GM19452 (cell line): ENCODE data around the gene IL21.
"Not testable (repeated sequence)": the region's sequence is repeated elsewhere in the genome, so short reads cannot be mapped to it uniquely, and the experiment has no call there.

ENCODE experiments used
- ATAC-seq: cut with Tn5 transposase; IDR thresholded peaks from one replicate; pipeline ENCODE4 v1.9.1; 2021; ENCODE audit not compliant: unreplicated experiment

IL21 gene

GRCh38 chr4:122621016-122621507 lies at the start of gene IL21:
TSS of gene IL21 (minus strand) at chr4:122621066. CDS start at chr4:122621011, 55 bp downstream.
- no peak for ATAC-seq

DNA sequence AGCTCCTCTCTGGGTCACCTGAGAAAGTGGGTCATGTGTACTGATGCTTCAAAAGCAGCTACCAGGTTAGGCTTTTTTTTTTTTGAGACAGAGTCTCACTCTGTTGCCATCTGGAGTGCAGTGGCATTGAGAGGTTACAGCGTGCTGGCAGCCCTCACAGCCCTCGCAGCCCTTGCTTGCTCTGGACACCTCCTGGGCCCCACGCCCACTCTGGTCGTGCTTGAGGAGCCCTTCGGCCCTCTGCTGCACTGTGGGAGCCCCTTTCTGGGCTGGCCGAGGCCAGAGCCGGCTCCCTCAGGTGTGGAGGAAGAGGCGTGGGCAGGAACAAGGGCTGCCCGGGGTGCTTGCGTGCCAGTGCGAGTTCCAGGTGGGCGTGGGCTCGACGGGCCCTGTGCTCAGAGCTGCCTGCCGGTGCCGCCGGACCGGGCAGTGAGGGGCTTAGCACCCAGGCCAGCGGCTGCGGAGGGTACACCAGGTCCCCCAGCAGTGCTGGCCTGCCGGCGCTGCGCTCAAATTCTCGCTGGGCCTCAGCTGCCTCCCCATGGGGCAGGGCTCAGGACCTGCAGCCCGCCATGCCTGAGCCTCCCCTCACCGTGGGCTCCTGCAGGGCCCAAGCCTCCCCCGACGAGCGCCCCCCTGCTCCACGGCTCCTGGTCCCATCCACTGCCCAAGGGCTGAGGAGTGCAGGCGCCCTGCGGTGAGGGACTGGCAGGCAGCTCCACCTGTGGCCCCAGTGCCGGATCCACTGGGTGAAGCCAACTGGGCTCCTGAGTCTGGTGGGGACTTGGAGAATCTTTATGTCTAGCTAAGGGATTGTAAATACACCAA lies 49.3 kb upstream of the IL21 start:
- no peak for ATAC-seq

GRCh38 chr4:122668241-122668640 lies 47.4 kb upstream of the IL21 start:
- no peak for ATAC-seq

DNA sequence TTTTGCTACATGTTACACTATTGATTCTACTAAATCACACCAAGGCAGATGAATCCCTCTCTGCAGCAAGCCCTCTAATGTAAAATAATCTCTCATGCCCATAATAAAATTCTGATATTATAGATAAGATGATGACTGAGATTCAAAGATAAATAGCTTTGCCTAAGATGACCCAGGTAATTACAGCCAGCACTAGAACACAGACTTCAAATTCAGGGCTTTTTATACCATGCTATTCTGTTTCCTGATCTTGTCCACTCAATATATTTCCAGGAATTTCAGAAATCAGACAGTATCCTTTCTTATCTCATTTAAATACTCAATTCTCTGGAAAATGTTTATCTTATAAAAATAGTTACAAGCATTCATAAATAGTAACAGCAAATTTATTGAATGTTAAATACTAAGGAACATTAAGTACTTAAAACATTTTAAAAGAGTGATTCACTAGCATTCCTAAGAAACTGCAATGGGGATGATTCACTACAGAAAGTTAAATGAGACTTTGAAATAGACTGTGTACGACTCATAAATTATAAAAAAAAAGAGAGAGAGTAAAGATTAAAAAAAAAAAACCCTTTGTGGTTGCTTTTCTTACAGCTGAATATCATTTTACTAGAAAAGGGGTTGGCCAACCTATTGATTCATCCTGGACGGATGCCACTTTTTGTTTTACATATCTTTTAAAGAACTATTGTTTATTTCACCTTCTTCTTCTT lies 45.8 kb upstream of the IL21 start:
- ATAC-seq = no peak

GRCh38 chr4:122665161-122665929 lies 44.5 kb upstream of the IL21 start:
- no peak for ATAC-seq

GRCh38 chr4:122663814-122664610 lies 43.1 kb upstream of the IL21 start:
- no peak for ATAC-seq

- no peak for ATAC-seq
Measured at GRCh38 chr4:122663291-122663690, 42.4 kb upstream of the IL21 start.

DNA sequence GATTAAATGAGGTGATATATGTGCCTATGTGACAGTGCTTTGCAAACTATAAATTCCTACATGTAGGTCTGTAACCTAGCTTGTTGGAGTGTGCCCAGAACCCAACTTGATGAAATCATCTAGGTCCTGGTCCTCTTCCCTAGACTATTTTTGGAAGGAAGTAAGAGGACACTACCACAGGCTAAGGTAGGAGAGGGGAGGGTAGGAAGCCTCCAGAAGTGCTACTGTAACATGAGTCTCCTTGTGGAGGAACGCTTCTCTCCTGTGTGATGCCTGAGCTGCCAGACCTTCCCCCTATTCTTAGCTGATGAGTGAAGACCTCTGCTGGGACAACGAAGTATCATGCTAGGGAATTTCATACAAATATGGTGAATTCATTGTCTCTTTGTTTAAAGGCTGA lies 41.8 kb upstream of the IL21 start:
- ATAC-seq = no peak

DNA sequence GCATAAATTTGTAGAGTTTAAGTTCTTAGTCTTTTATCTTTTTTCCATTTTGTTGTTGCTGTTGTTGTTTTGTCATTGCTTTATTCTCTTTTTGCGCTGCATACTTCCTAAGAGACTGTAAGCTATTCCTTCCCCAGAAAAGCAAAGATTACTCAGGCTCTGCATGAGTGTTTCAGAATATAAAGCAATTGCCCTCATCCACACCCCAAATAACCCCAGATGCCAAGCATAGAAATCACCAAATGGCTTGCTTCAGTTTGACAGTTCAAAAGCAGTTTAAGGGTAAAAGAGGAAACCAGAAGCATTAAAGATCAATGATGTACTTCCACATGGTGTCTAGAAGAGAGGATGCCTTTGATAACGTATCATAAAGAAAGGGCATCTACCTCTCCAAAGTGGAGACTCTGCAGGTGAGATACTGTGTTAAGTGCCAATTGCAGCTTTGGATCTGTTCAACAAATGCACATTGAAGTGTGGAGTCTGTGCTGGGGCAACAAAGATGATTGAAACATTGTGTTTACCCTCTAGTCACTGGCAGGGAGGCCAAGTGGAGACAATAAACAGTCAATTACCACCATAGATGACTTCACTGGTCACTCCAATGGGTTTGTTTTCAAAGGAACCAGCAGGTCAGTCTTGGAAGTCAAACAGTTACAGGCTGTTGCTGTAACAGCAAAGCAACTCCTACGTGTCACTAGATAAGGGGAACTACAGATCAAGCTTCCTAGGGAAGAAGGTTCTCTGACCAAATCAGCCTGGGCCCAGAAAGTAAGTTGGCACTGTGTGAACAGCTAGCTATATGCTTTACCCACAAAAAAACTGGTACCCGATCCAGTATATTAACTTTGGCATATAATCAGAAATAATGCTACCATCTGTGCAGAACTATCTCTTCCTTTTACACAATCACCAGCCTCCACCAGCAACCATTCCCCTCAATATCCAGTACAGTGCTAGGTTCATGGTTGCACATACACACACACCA lies 40.6 kb upstream of the IL21 start:
- no peak for ATAC-seq

DNA sequence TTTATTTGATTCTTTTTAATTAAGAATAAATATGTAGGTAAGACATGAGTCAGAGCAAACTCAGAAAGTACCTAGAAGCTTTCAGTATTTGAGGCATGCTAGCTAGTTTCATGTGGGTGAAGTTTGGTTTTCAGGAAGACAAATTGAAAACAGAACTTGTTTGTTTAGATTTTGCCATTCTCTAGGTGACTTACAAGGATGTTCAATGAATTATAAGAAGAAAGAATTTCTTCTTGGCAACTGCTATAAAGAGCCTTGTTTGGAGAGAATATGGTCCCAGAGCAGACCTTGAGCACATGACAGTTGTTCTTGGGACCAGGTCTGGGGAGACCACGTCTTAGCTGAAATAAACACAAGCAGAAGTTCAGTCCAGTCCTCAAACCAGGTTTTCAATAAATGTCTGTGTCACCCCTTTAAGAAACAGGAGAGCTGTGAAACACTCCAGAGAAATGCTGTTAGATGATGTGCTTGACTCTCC lies 38.0 kb upstream of the IL21 start:
- peak; percentile 92 for ATAC-seq

DNA sequence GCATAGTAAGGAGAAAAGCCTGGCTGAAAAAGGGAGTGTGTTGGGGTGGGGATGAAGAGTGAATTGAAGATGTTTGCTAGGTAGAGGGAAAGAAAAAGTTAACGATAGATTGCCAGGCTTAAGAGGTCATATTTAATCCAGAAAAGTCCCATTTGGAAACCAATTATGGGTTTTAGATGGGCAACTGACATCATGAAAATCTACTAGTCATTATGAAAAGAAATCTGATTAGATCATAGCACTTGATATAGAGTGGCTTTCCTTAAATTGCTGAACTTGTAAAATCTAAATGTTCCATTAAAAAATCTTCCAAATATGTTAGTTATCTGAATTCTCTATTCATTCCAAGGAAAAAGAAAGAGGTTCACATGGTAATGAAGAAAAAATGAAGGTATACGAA lies 37.5 kb upstream of the IL21 start:
- ATAC-seq = no peak

- ATAC-seq = no peak
Measured at GRCh38 chr4:122657553-122657952, 36.7 kb upstream of the IL21 start.

- not testable (repeated sequence) for ATAC-seq
Measured at GRCh38 chr4:122656583-122656982, 35.7 kb upstream of the IL21 start.

GRCh38 chr4:122652379-122652778 lies 31.5 kb upstream of the IL21 start:
- no peak for ATAC-seq

GRCh38 chr4:122650148-122650547 lies 29.3 kb upstream of the IL21 start:
- no peak for ATAC-seq

- no peak for ATAC-seq
Measured at GRCh38 chr4:122647656-122648055, 26.8 kb upstream of the IL21 start.

- ATAC-seq = no peak
Measured at GRCh38 chr4:122643257-122643656, 22.4 kb upstream of the IL21 start.

GRCh38 chr4:122639181-122639580 lies 18.3 kb upstream of the IL21 start:
- no peak for ATAC-seq

DNA sequence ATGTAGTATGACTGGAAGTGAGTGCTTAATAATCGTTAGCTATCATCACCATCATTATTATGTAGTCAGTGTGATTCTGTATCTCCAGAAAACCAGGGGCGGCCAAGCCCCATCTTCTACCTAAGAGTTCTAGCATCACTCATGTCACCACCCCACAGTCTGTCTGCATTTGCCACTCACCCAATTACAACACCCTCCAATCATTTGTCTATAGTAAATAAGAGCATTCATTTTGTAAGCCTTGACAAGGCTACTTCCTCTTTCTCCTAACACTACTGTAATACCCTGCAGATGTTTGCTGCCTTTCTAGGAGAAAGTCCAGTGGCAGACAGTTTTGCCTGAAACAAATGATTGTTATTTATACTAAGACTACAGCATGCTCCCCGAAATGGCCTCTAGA lies 15.8 kb upstream of the IL21 start:
- no peak for ATAC-seq
